GM12878 (cell line): Measurements from ENCODE around the gene TMPRSS13. TPM values are rescaled to one million over a fixed set of nuclear protein-coding genes. Genes with fewer than 3 reads are reported as not detected.

Experiments used
- ATAC-seq: fragments of 200-7000 bp; cut with Tn5 transposase; 3 replicates; pipeline ENCODE4 v1.9.1; 2020; ENCODE audit warnings: mild to moderate bottlenecking, moderate library complexity
- BruUV-seq: library from RNA; stranded (reverse); fragments of 400-500 nt; replicated peaks from 2 replicates; lab custom pipeline; 2021; lab: Mats Ljungman, UMichigan
- CTCF ChIA-PET: fragments of 300-600 bp; sonication (Branson Sonifier 250); formaldehyde crosslinking; extraction: SDS; loops from one replicate; lab custom pipeline; 2021; ENCODE audit warnings: inconsistent platforms; lab: Yijun Ruan, JAX
- POLR2A ChIA-PET: fragments of 350-600 bp; formaldehyde crosslinking; extraction: SDS; loops from one replicate; lab custom pipeline; 2021; ENCODE audit warnings: inconsistent platforms; lab: Charles Lee
- RAD21 ChIA-PET: fragments of 300-600 bp; sonication (Branson Sonifier 250); formaldehyde crosslinking; loops from one replicate; lab custom pipeline; 2023; ENCODE audit warnings: antibody characterized with exemption; ENCODE audit not compliant: unreplicated experiment; lab: Charles Lee
- SMC1A ChIA-PET: fragments of 300-600 bp; sonication (Branson Sonifier 250); formaldehyde crosslinking; loops from one replicate; lab custom pipeline; 2023; ENCODE audit not compliant: unreplicated experiment, uncharacterized antibody; lab: Charles Lee
- DNase-seq: peaks from one replicate; pipeline ENCODE4 v3.0.0-alpha.2; 2011; ENCODE audit warnings: low read depth, low spot score
- FAIRE-seq: peaks from 3 replicates; lab custom pipeline; 2011; peaks lifted over from hg19 to GRCh38; lab: Jason Lieb, UNC
- H2AFZ ChIP-seq: 2 replicates; pipeline ENCODE4 v1.6.0; 2011; ENCODE audit warnings: low read depth, low read length, control low read depth; ENCODE audit not compliant: control insufficient read depth
- H3K27ac ChIP-seq: 2 replicates; pipeline ENCODE4 v1.5.1; 2011; ENCODE audit warnings: control low read depth; ENCODE audit not compliant: control insufficient read depth, insufficient read depth
- H3K27me3 ChIP-seq, 2 experiments: replicated peaks in 1 of 2; 2 replicates each; pipeline versions ENCODE4 v1.6.0 to v1.6.1; 2011; ENCODE audit warnings: low read length in 1 of 2; ENCODE audit not compliant: control insufficient read depth in 2 of 2, insufficient read depth in 2 of 2
- H3K36me3 ChIP-seq, 2 experiments: 2 replicates each; pipeline ENCODE4 v1.5.1; 2011; ENCODE audit warnings: low read length in 1 of 2; ENCODE audit not compliant: control insufficient read depth in 2 of 2, insufficient read depth in 2 of 2
- H3K4me1 ChIP-seq: 2 replicates; pipeline ENCODE4 v1.6.1; 2011; ENCODE audit warnings: mild to moderate bottlenecking, low read length, moderate library complexity, mixed read lengths; ENCODE audit not compliant: control insufficient read depth, insufficient read depth
- H3K4me2 ChIP-seq: 2 replicates; pipeline ENCODE4 v1.6.0; 2011; ENCODE audit warnings: control low read depth; ENCODE audit not compliant: control insufficient read depth, insufficient read depth
- H3K4me3 ChIP-seq: fragments of 200-600 bp; sonication (generic); 2 replicates; pipeline ENCODE4 v1.5.1; 2016
- H3K79me2 ChIP-seq: 2 replicates; pipeline ENCODE4 v1.6.0; 2011; ENCODE audit warnings: low read length; ENCODE audit not compliant: control insufficient read depth, insufficient read depth
- H3K9ac ChIP-seq: 2 replicates; pipeline ENCODE4 v1.8.0; 2011; ENCODE audit warnings: low read length, control low read depth, mixed read lengths; ENCODE audit not compliant: control insufficient read depth, insufficient read depth
- H3K9me3 ChIP-seq: replicated peaks from 3 replicates; pipeline ENCODE4 v1.5.1; 2011; ENCODE audit warnings: mild to moderate bottlenecking, low read length; ENCODE audit not compliant: control insufficient read depth, insufficient read depth
- H4K20me1 ChIP-seq: 2 replicates; pipeline ENCODE4 v1.6.0; 2011; ENCODE audit not compliant: control insufficient read depth, insufficient read depth
- ATF7 ChIP-seq: fragments of 450-650 bp; IDR thresholded peaks from 2 replicates; pipeline ENCODE4 v1.6.1; 2016; ENCODE audit warnings: low read depth, mild to moderate bottlenecking
- CBFB ChIP-seq: IDR thresholded peaks from 2 replicates; pipeline ENCODE4 v1.6.1; 2016; ENCODE audit warnings: antibody characterized with exemption, low read depth
- CHD1 ChIP-seq: IDR thresholded peaks from 2 replicates; pipeline ENCODE4 v1.6.1; 2012; ENCODE audit warnings: low read depth, low read length, improper control_type of control experiment
- DPF2 ChIP-seq: fragments of 450-650 bp; IDR thresholded peaks from 2 replicates; pipeline ENCODE4 v1.6.1; 2017; ENCODE audit warnings: mild to moderate bottlenecking
- EED ChIP-seq: sonication (generic); IDR thresholded peaks from 2 replicates; pipeline ENCODE4 v1.6.1; 2016; ENCODE audit warnings: antibody characterized with exemption, low read depth
- EP300 ChIP-seq, 2 experiments: fragments of 150-350 bp in 1 of 2; IDR thresholded peaks; 2 replicates each; pipeline ENCODE4 v1.6.1; 2011 to 2012; ENCODE audit warnings: low read depth in 2 of 2, low read length in 2 of 2, borderline replicate concordance in 1 of 2, improper control_type of control experiment in 1 of 2, inconsistent platforms in 1 of 2; ENCODE audit not compliant: control insufficient read depth in 1 of 2
- ETV6 ChIP-seq, 2 experiments: fragments of 450-650 bp in 1 of 2; IDR thresholded peaks in 1 of 2; conservative IDR thresholded peaks in 1 of 2; 2 replicates each; pipeline ENCODE4 v1.6.1; 2014; ENCODE audit warnings: antibody characterized with exemption in 1 of 2, borderline replicate concordance in 1 of 2, low read depth in 1 of 2, mild to moderate bottlenecking in 1 of 2, moderate library complexity in 1 of 2
- IKZF2 ChIP-seq, 2 experiments: fragments of 450-650 bp; IDR thresholded peaks; 2 replicates each; pipeline ENCODE4 v1.6.1; 2017; ENCODE audit warnings: mild to moderate bottlenecking in 2 of 2, moderate library complexity in 2 of 2
- JUNB ChIP-seq: IDR thresholded peaks from 2 replicates; pipeline ENCODE4 v1.6.1; 2016; ENCODE audit warnings: antibody characterized with exemption, mild to moderate bottlenecking
- KDM1A ChIP-seq: fragments of 200-600 bp; sonication (generic); IDR thresholded peaks from 2 replicates; pipeline ENCODE4 v1.6.1; 2016; ENCODE audit warnings: borderline replicate concordance
- MAX ChIP-seq: IDR thresholded peaks from 2 replicates; pipeline ENCODE4 v1.6.1; 2012; ENCODE audit warnings: low read depth, low read length, improper control_type of control experiment
- MYB ChIP-seq: fragments of 150-350 bp; IDR thresholded peaks from 2 replicates; pipeline ENCODE4 v1.6.1; 2014; ENCODE audit warnings: mild to moderate bottlenecking, low read depth, low read length, borderline replicate concordance
- NBN ChIP-seq: fragments of 450-650 bp; IDR thresholded peaks from 2 replicates; pipeline ENCODE4 v1.6.1; 2016
- NFIC ChIP-seq: IDR thresholded peaks from 2 replicates; pipeline ENCODE4 v1.6.1; 2012; ENCODE audit warnings: low read depth, mild to moderate bottlenecking, inconsistent platforms, low read length, moderate library complexity
- NFXL1 ChIP-seq: fragments of 450-650 bp; IDR thresholded peaks from 2 replicates; pipeline ENCODE4 v1.6.1; 2017; ENCODE audit warnings: antibody characterized with exemption, mild to moderate bottlenecking, borderline replicate concordance
- NR2F1 ChIP-seq: fragments of 450-650 bp; conservative IDR thresholded peaks from 2 replicates; pipeline ENCODE4 v1.6.1; 2017; ENCODE audit warnings: mild to moderate bottlenecking
- SIX5 ChIP-seq: IDR thresholded peaks from 2 replicates; pipeline ENCODE4 v1.6.1; 2011; ENCODE audit warnings: mild to moderate bottlenecking, low read depth, low read length, moderate library complexity; ENCODE audit not compliant: severe bottlenecking
- SMARCA5 ChIP-seq: fragments of 450-650 bp; IDR thresholded peaks from 2 replicates; pipeline ENCODE4 v1.6.1; 2017; ENCODE audit warnings: mild to moderate bottlenecking
- STAT3 ChIP-seq: IDR thresholded peaks from 2 replicates; pipeline ENCODE4 v1.6.1; 2011; ENCODE audit warnings: low read depth, low read length, improper control_type of control experiment
- SUPT20H ChIP-seq: IDR thresholded peaks from 2 replicates; pipeline ENCODE4 v1.6.1; 2011; ENCODE audit warnings: low read depth, mild to moderate bottlenecking, low read length, moderate library complexity, borderline replicate concordance; ENCODE audit not compliant: control insufficient read depth
- YBX1 ChIP-seq: fragments of 450-650 bp; IDR thresholded peaks from 2 replicates; pipeline ENCODE4 v1.6.1; 2016; ENCODE audit warnings: antibody characterized with exemption
- WGBS: methylation state at CpG from one replicate; pipeline ENCODE4 v1.1.6; 2016; ENCODE audit warnings: low lambda C conversion rate; ENCODE audit not compliant: insufficient replicate concordance, insufficient coverage; ENCODE audit errors: missing lambda C conversion rate; 5-methylcytosine and 5-hydroxymethylcytosine counted together
- in situ Hi-C: fragments of 300-500 bp; cut with MboI; formaldehyde crosslinking; loops from 9 replicates; pipeline ENCODE4 v1.14.3; 2018; ENCODE audit warnings: mixed read lengths
- intact Hi-C: fragments of 100-400 bp; cut with micrococcal nuclease; formaldehyde crosslinking; loops from one replicate; pipeline ENCODE4 v1.14.2; 2022; ENCODE audit not compliant: unreplicated experiment
- polyA plus RNA-seq, 11 experiments: library from polyadenylated mRNA; depleted of rRNA in 4 of 11; unstranded in 6 of 11; stranded (reverse) in 5 of 11; fragments of >200 nt; fragmentation: Nextera tagmentation in 4 of 11; fragmentation: Illumina TruSeq in 1 of 11; extraction: Ambion mirVana in 4 of 11; extraction: Trizol in 1 of 11; gene quantifications; 1 replicate in 1 of 11; 2 replicates in 10 of 11; pipeline versions ENCODE4 v1.2.1 to v1.2.3, GENCODE V29; 2011 to 2016; ENCODE audit warnings: inconsistent platforms in 2 of 11, missing spikeins in 2 of 11, low read depth in 1 of 11
- total RNA-seq, 4 experiments: library from RNA; depleted of rRNA in 3 of 4; stranded (reverse); fragments of >200 nt in 3 of 4; fragmentation: Illumina TruSeq in 1 of 4; extraction: Trizol in 1 of 4; gene quantifications; 2 replicates each; pipeline versions ENCODE4 v1.2.1 to v1.2.3, GENCODE V29; 2013 to 2021
- TF ChIP-seq, protein P1 (sequence below): fragments of 450-650 bp; IDR thresholded peaks from 2 replicates; pipeline ENCODE4 v1.6.1; 2018; ENCODE audit warnings: borderline replicate concordance, mild to moderate bottlenecking; ENCODE audit not compliant: partially characterized antibody
- TF ChIP-seq, protein P2 (sequence below): fragments of 450-650 bp; IDR thresholded peaks from 2 replicates; pipeline ENCODE4 v1.6.1; 2016; ENCODE audit warnings: mild to moderate bottlenecking

The TMPRSS13 gene
- total and polyA plus RNA-seq, 10 of the 15 experiments (the other 5 are each of a cell fraction or from before 2014, with no cell fraction given), result 0.05 to 0.50 (median 0.26) TPM; not detected in 2

DNA sequence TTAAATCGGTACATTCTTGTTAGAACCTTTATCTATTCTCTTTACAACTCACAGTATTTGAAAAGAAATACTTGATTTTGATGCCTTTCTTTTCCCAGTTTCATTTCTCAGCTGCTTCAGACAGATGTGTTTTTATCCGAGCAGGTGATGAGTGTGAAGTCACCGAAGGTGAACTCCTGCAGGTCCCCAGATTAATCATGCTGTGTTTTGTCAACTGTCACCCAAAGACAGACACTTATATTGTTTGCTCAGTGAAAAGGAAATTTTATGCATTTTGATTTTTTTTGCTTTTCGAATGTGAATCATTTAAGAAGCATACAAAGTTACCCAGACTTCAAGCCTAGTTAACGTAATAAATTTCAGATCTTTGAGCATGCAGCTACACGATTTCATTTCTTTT is 7.8 kb upstream of the TMPRSS13 start:
- intact Hi-C loops (no loop called here), in situ Hi-C loops (no loop called here)
- ChIA-PET RAD21 (interaction anchor here (0.7 to 8.9 kb wide), 16 partner anchors 9 to 331 kb away, joined by 3 to 91 read pairs (median 6); partner anchors contain the start of gene IL10RA), SMC1A (interaction anchor here (0.5 to 10.7 kb wide), 19 partner anchors 8 to 129 kb away, joined by 3 to 160 read pairs (median 9); partner anchors contain the start of gene FXYD2), POLR2A (interaction anchor here (0.6 to 2.6 kb wide), 9 partner anchors 8 to 122 kb away, joined by 3 to 14 read pairs (median 5); partner anchors contain the start of gene FXYD2), CTCF (interaction anchor here (0.7 to 4.7 kb wide), 14 partner anchors 9 to 234 kb away, joined by 3 to 90 read pairs (median 4); partner anchors contain the start of gene FXYD2)
- no TSS peak for BruUV-seq
- Histone ChIP-seq H4K20me1 (no peaks in the 10 kb centered on the region), H3K79me2 (no peaks in the 10 kb centered on the region), H3K4me3 (no peak overlapping the region), H3K27ac (no peak overlapping the region), H3K36me3 (no peaks in the 10 kb centered on the region), H3K4me1 (peaks cover 23% of the 10 kb centered on the region), H3K27me3 (no peaks in the 10 kb centered on the region), H2AFZ (no peak overlapping the region), H3K9ac (no peak overlapping the region), H3K4me2 (no peak overlapping the region), H3K9me3 (no peaks in the 10 kb centered on the region)
- DNase-seq (no peak), FAIRE-seq (no peak), ATAC-seq (peak; percentile 75)
- WGBS, result 23% methylated on average over 6 of the region's 6 CpGs
- no peak for TF ChIP-seq MYB
- TF ChIP-seq DPF2, result no peak
- TF ChIP-seq SUPT20H, result no peak
- TF ChIP-seq, protein P1, sequence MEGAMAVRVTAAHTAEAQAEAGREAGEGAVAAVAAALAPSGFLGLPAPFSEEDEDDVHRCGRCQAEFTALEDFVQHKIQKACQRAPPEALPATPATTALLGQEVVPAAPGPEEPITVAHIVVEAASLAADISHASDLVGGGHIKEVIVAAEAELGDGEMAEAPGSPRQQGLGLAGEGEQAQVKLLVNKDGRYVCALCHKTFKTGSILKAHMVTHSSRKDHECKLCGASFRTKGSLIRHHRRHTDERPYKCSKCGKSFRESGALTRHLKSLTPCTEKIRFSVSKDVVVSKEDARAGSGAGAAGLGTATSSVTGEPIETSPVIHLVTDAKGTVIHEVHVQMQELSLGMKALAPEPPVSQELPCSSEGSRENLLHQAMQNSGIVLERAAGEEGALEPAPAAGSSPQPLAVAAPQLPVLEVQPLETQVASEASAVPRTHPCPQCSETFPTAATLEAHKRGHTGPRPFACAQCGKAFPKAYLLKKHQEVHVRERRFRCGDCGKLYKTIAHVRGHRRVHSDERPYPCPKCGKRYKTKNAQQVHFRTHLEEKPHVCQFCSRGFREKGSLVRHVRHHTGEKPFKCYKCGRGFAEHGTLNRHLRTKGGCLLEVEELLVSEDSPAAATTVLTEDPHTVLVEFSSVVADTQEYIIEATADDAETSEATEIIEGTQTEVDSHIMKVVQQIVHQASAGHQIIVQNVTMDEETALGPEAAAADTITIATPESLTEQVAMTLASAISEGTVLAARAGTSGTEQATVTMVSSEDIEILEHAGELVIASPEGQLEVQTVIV, result no peak
- TF ChIP-seq CHD1, result no peak
- TF ChIP-seq NFXL1, result no peak
- no peak for TF ChIP-seq NR2F1
- 0 out of 2 replicates have a peak, but pooled peaks have one; percentile 29 for TF ChIP-seq EED
- no peak for TF ChIP-seq MAX
- no peak for TF ChIP-seq KDM1A
- peak; percentile 40 to 47; a peak in 2 of 4 replicates for TF ChIP-seq IKZF2 (IDR thresholded peaks at IDR 0.05)
- TF ChIP-seq NFIC, result peak; percentile 18; the same call in 1 of the 2 replicates
- TF ChIP-seq YBX1, result no peak
- TF ChIP-seq NBN, result no peak
- TF ChIP-seq, protein P2, sequence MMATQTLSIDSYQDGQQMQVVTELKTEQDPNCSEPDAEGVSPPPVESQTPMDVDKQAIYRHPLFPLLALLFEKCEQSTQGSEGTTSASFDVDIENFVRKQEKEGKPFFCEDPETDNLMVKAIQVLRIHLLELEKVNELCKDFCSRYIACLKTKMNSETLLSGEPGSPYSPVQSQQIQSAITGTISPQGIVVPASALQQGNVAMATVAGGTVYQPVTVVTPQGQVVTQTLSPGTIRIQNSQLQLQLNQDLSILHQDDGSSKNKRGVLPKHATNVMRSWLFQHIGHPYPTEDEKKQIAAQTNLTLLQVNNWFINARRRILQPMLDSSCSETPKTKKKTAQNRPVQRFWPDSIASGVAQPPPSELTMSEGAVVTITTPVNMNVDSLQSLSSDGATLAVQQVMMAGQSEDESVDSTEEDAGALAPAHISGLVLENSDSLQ, result peak; percentile 81
- TF ChIP-seq EP300 (IDR thresholded peaks at IDR 0.05; ENCODE audit: borderline replicate concordance in 1 of 2, control insufficient read depth in 1 of 2, low read depth in 2 of 2, low read length in 2 of 2), result 0 out of 4 replicates have a peak, but pooled peaks of 1 of the 2 experiments have one; percentile 36
- no peak for TF ChIP-seq ETV6 (conservative IDR thresholded peaks at IDR 0.05 in 1 of 2, IDR thresholded peaks at IDR 0.05 in 1 of 2; ENCODE audit: borderline replicate concordance in 1 of 2, low read depth in 1 of 2)
- peak; percentile 64; the same call in 1 of the 2 replicates for TF ChIP-seq ATF7
- no peak for TF ChIP-seq SMARCA5
- TF ChIP-seq SIX5, result no peak
- peak; percentile 45 for TF ChIP-seq JUNB
- no peak for TF ChIP-seq CBFB
- no peak for TF ChIP-seq STAT3
